SK-N-SH (cell line): ENCODE results near the gene BMI1. TPM values are rescaled to one million over a fixed set of nuclear protein-coding genes. Genes with fewer than 3 reads are reported as not detected.

Experiments used
- CTCF ChIA-PET: fragments of 300-600, 350-600 bp; formaldehyde crosslinking; extraction: SDS; loops from one replicate; lab custom pipeline; 2021; lab: Yijun Ruan, JAX
- POLR2A ChIA-PET: fragments of 350-600 bp; sonication (Branson Sonifier 250); formaldehyde crosslinking; extraction: SDS; loops from one replicate; lab custom pipeline; 2020; ENCODE audit warnings: antibody characterized with exemption, inconsistent platforms; lab: Yijun Ruan, JAX
- DNase-seq: peaks from one replicate; pipeline ENCODE4 v3.0.0; 2012
- H2AFZ ChIP-seq: fragments of 200-600 bp; sonication (generic); 2 replicates; pipeline ENCODE4 v1.8.1; 2016; ENCODE audit warnings: antibody characterized with exemption, mild to moderate bottlenecking, low read depth
- H3F3A ChIP-seq: fragments of 200-600 bp; sonication (generic); replicated peaks from 2 replicates; pipeline ENCODE3; 2016; ENCODE audit warnings: antibody characterized with exemption, mild to moderate bottlenecking; ENCODE audit not compliant: insufficient read depth
- H3K27ac ChIP-seq, 2 experiments: fragments of 200-500 bp in 1 of 2; fragments of 200-600 bp in 1 of 2; sonication (Bioruptor generic) in 1 of 2; sonication (generic), shearing (Covaris generic) in 1 of 2; 2 replicates each; pipeline versions ENCODE4 v1.5.1 to v1.6.1; 2014 to 2016; ENCODE audit warnings: low read depth in 2 of 2, inconsistent platforms in 1 of 2, low read length in 1 of 2, mild to moderate bottlenecking in 1 of 2, mixed read lengths in 1 of 2
- H3K27me3 ChIP-seq: fragments of 200-600 bp; sonication (generic), shearing (Covaris generic); 2 replicates; pipeline ENCODE4 v1.6.1; 2016; ENCODE audit warnings: mixed run types; ENCODE audit not compliant: insufficient read depth
- H3K36me3 ChIP-seq, 2 experiments: fragments of 200-500 bp in 1 of 2; fragments of 200-600 bp in 1 of 2; sonication (Bioruptor generic) in 1 of 2; sonication (generic) in 1 of 2; replicated peaks in 1 of 2; 2 replicates each; pipeline versions ENCODE3 to v1.5.1; 2014 to 2016; ENCODE audit warnings: low read length in 1 of 2, mild to moderate bottlenecking in 1 of 2; ENCODE audit not compliant: insufficient read depth in 2 of 2, control insufficient read depth in 1 of 2
- H3K4me1 ChIP-seq, 2 experiments: fragments of 200-500 bp in 1 of 2; fragments of 200-600 bp in 1 of 2; sonication (Bioruptor generic) in 1 of 2; sonication (generic), shearing (Covaris generic) in 1 of 2; 2 replicates each; pipeline versions ENCODE4 v1.5.1 to v1.6.1; 2014 to 2016; ENCODE audit warnings: low read depth in 1 of 2, low read length in 1 of 2, mixed run types in 1 of 2; ENCODE audit not compliant: insufficient read depth in 2 of 2, control insufficient read depth in 1 of 2
- H3K4me2 ChIP-seq: fragments of 200-600 bp; sonication (generic), shearing (Covaris generic); 2 replicates; pipeline ENCODE4 v1.6.1; 2017; ENCODE audit warnings: mixed run types
- H3K4me3 ChIP-seq, 2 experiments: fragments of 200-500 bp in 1 of 2; fragments of 200-600 bp in 1 of 2; sonication (Bioruptor generic) in 1 of 2; sonication (generic), shearing (Covaris generic) in 1 of 2; 2 replicates each; pipeline versions ENCODE4 v1.5.1 to v1.8.1; 2014 to 2016; ENCODE audit warnings: low read depth in 2 of 2, inconsistent platforms in 1 of 2, low read length in 1 of 2, mild to moderate bottlenecking in 1 of 2, mixed read lengths in 1 of 2, moderate library complexity in 1 of 2
- H3K79me2 ChIP-seq: fragments of 200-600 bp; sonication (generic); 2 replicates; pipeline ENCODE4 v1.8.1; 2017; ENCODE audit warnings: mild to moderate bottlenecking; ENCODE audit not compliant: insufficient read depth
- H3K9ac ChIP-seq: fragments of 200-600 bp; sonication (generic); 2 replicates; pipeline ENCODE4 v1.6.1; 2017; ENCODE audit warnings: mixed run types
- H3K9me2 ChIP-seq: fragments of 200-600 bp; sonication (generic); 2 replicates; pipeline ENCODE4 v1.6.1; 2017; ENCODE audit warnings: mixed run types
- H3K9me3 ChIP-seq: fragments of 200-600 bp; sonication (generic); 2 replicates; pipeline ENCODE4 v1.6.1; 2017; ENCODE audit warnings: mixed run types, mild to moderate bottlenecking, moderate library complexity
- H4K20me1 ChIP-seq: fragments of 200-600 bp; sonication (generic); 2 replicates; pipeline ENCODE4 v1.6.1; 2017; ENCODE audit warnings: mild to moderate bottlenecking, mixed run types; ENCODE audit not compliant: insufficient read depth
- CHD2 ChIP-seq: fragments of 150-350 bp; IDR thresholded peaks from 2 replicates; pipeline ENCODE4 v1.6.1; 2018; ENCODE audit warnings: low read length; ENCODE audit not compliant: partially characterized antibody
- EP300 ChIP-seq, 2 experiments: IDR thresholded peaks; 2 replicates each; pipeline versions ENCODE4 v1.4.0 to v1.6.1; 2012; ENCODE audit warnings: borderline replicate concordance in 1 of 2, low read depth in 1 of 2, low read length in 1 of 2
- EZH2phosphoT487 ChIP-seq: fragments of 200-600 bp; sonication (generic); IDR thresholded peaks from 2 replicates; pipeline ENCODE4 v1.6.1; 2017; ENCODE audit warnings: low read depth, mixed run types, mild to moderate bottlenecking, antibody characterized with exemption, moderate library complexity, borderline replicate concordance
- FOXJ3 ChIP-seq: sonication (generic); formaldehyde crosslinking; IDR thresholded peaks from 2 replicates; pipeline ENCODE4 v1.5.1; 2020; ENCODE audit warnings: mild to moderate bottlenecking, missing genetic modification reagents
- GATA2 ChIP-seq: sonication (generic); formaldehyde crosslinking; IDR thresholded peaks from 2 replicates; pipeline ENCODE4 v1.5.0; 2020; ENCODE audit warnings: mild to moderate bottlenecking, missing genetic modification reagents
- IRF3 ChIP-seq: fragments of 150-350 bp; IDR thresholded peaks from 2 replicates; pipeline ENCODE4 v1.6.1; 2016; ENCODE audit warnings: mild to moderate bottlenecking, low read depth, low read length
- JUND ChIP-seq: IDR thresholded peaks from 2 replicates; pipeline ENCODE4 v1.4.0; 2012
- MAX ChIP-seq: IDR thresholded peaks from 2 replicates; pipeline ENCODE4 v1.4.0; 2012; ENCODE audit warnings: low read depth
- MXI1 ChIP-seq: IDR thresholded peaks from 2 replicates; pipeline ENCODE4 v1.6.1; 2012; ENCODE audit warnings: mild to moderate bottlenecking, low read depth, low read length, improper control_type of control experiment
- POLR2AphosphoS5 ChIP-seq: IDR thresholded peaks from 2 replicates; pipeline ENCODE4 v1.6.1; 2012; ENCODE audit warnings: low read depth, low read length
- RAD21 ChIP-seq: IDR thresholded peaks from 2 replicates; pipeline ENCODE4 v1.6.1; 2012; ENCODE audit warnings: mild to moderate bottlenecking, low read length
- RCOR1 ChIP-seq: fragments of 150-350 bp; IDR thresholded peaks from 2 replicates; pipeline ENCODE4 v1.6.1; 2017; ENCODE audit warnings: antibody characterized with exemption, low read length
- REST ChIP-seq: IDR thresholded peaks from 2 replicates; pipeline ENCODE4 v1.6.1; 2012; ENCODE audit warnings: mild to moderate bottlenecking, low read depth, low read length, moderate library complexity
- SMC3 ChIP-seq: IDR thresholded peaks from 2 replicates; pipeline ENCODE4 v1.6.1; 2012; ENCODE audit warnings: low read depth, low read length, improper control_type of control experiment
- TEAD4 ChIP-seq: IDR thresholded peaks from 2 replicates; pipeline ENCODE4 v1.4.0; 2012; ENCODE audit warnings: mild to moderate bottlenecking, borderline replicate concordance; ENCODE audit not compliant: insufficient read depth
- ZBTB33 ChIP-seq: IDR thresholded peaks from 2 replicates; pipeline ENCODE4 v1.4.0; 2012; ENCODE audit warnings: low read depth, borderline replicate concordance
- WGBS: methylation state at CpG from one replicate; pipeline ENCODE4 v1.1.6; 2017; ENCODE audit warnings: low lambda C conversion rate; 5-methylcytosine and 5-hydroxymethylcytosine counted together
- polyA plus RNA-seq, 3 experiments: library from polyadenylated mRNA; depleted of rRNA; stranded (reverse); fragments of >200 nt; gene quantifications; 2 replicates each; pipeline ENCODE4 v1.2.3, GENCODE V29; 2012
- TF ChIP-seq, protein P1 (sequence below): fragments of 150-350 bp; IDR thresholded peaks from 2 replicates; pipeline ENCODE4 v1.6.1; 2017; ENCODE audit warnings: antibody characterized with exemption, low read length, low read depth, borderline replicate concordance
- TF ChIP-seq, protein P2 (sequence below): fragments of 200-600 bp; sonication (generic); IDR thresholded peaks from 2 replicates; pipeline ENCODE4 v1.6.1; 2017; ENCODE audit warnings: antibody characterized with exemption, mild to moderate bottlenecking, moderate library complexity

The BMI1 gene
- polyA plus RNA-seq, 1 of the 3 experiments (the other 2 are of a cell fraction), result 15.5 TPM

GRCh38 chr10:22351131-22351703, 30.3 kb downstream of the BMI1 start (continued):
- TF ChIP-seq EZH2phosphoT487, result no peak
- TF ChIP-seq CHD2, result no peak
- TF ChIP-seq TEAD4, result no peak
- TF ChIP-seq, all 33 proteins: peak for 0

- Histone ChIP-seq H4K20me1 (no peaks in the 10 kb centered on the region), H3K4me1 (no peaks in the 10 kb centered on the region; a peak in 1 of 4 replicates), H3K4me2 (no peak overlapping the region), H3F3A (no peaks in the 10 kb centered on the region)
- WGBS, result 80% methylated on average over 4 of the region's 4 CpGs
- TF ChIP-seq SMC3 (no peak), EP300 (IDR thresholded peaks at IDR 0.05; ENCODE audit: borderline replicate concordance in 1 of 2, low read depth in 1 of 2, low read length in 1 of 2) (no peak), RCOR1 (no peak), ZBTB33 (no peak), GATA2 (CRISPR knock-in tag) (no peak), FOXJ3 (CRISPR knock-in tag) (no peak), POLR2AphosphoS5 (no peak), REST (no peak), MAX (no peak), JUND (no peak), MXI1 (no peak), IRF3 (no peak), RAD21 (no peak)
- TF ChIP-seq, protein P1, sequence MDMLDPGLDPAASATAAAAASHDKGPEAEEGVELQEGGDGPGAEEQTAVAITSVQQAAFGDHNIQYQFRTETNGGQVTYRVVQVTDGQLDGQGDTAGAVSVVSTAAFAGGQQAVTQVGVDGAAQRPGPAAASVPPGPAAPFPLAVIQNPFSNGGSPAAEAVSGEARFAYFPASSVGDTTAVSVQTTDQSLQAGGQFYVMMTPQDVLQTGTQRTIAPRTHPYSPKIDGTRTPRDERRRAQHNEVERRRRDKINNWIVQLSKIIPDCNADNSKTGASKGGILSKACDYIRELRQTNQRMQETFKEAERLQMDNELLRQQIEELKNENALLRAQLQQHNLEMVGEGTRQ, result no peak
- TF ChIP-seq, protein P2, sequence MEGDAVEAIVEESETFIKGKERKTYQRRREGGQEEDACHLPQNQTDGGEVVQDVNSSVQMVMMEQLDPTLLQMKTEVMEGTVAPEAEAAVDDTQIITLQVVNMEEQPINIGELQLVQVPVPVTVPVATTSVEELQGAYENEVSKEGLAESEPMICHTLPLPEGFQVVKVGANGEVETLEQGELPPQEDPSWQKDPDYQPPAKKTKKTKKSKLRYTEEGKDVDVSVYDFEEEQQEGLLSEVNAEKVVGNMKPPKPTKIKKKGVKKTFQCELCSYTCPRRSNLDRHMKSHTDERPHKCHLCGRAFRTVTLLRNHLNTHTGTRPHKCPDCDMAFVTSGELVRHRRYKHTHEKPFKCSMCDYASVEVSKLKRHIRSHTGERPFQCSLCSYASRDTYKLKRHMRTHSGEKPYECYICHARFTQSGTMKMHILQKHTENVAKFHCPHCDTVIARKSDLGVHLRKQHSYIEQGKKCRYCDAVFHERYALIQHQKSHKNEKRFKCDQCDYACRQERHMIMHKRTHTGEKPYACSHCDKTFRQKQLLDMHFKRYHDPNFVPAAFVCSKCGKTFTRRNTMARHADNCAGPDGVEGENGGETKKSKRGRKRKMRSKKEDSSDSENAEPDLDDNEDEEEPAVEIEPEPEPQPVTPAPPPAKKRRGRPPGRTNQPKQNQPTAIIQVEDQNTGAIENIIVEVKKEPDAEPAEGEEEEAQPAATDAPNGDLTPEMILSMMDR, result no peak
- TF ChIP-seq, all 33 proteins: peak for 0
- POLR2A ChIA-PET, result no interaction called here
- Histone ChIP-seq H3K9ac (no peak overlapping the region), H3K79me2 (no peaks in the 10 kb centered on the region), H3K27ac (no peak overlapping the region), H3K4me3 (no peak overlapping the region), H2AFZ (no peak overlapping the region), H3K9me3 (no peaks in the 10 kb centered on the region), H3K27me3 (no peaks in the 10 kb centered on the region), H3K36me3 (no peaks in the 10 kb centered on the region), H3K9me2 (no peaks in the 10 kb centered on the region)
- DNase-seq, result no peak
- CTCF ChIA-PET, result interaction anchor here (0.7 kb wide), 1 partner anchor 1777 kb away, joined by 3 read pairs; no protein-coding TSS in a partner anchor
These were observed 35.5 kb downstream of the BMI1 start for GRCh38 chr10:22356324-22356873.
